CD8-positive, alpha-beta memory T cell (primary cell): ENCODE results near the gene C16orf46. TPM values are rescaled to one million over a fixed set of nuclear protein-coding genes. Genes with fewer than 3 reads are reported as not detected.

ENCODE experiments used
- CTCF ChIA-PET: fragments of 350-600 bp; sonication (Branson Sonifier 250); formaldehyde crosslinking; loops from one replicate; lab custom pipeline; 2021; ENCODE audit warnings: antibody characterized with exemption; lab: Charles Lee
- POLR2A ChIA-PET: fragments of 350-600 bp; sonication (Branson Sonifier 250); formaldehyde crosslinking; loops from one replicate; lab custom pipeline; 2021; ENCODE audit warnings: antibody characterized with exemption; lab: Charles Lee
- DNase-seq, 5 donors: peaks; one replicate each; pipeline versions ENCODE4 v3.0.0 to v3.0.0-alpha.2; 2020 to 2022; ENCODE audit warnings: mixed read lengths in 1 of 5
- H3K27ac ChIP-seq: one replicate; pipeline ENCODE4 v1.7.0; 2013; ENCODE audit warnings: low read depth, mild to moderate bottlenecking, low read length, moderate library complexity
- H3K27me3 ChIP-seq: 2 replicates; pipeline ENCODE4 v1.7.0; 2013; ENCODE audit warnings: low read length, mild to moderate bottlenecking; ENCODE audit not compliant: insufficient read depth, poor library complexity, severe bottlenecking
- H3K36me3 ChIP-seq: 2 replicates; pipeline ENCODE4 v1.7.0; 2013; ENCODE audit warnings: mild to moderate bottlenecking, low read length, moderate library complexity; ENCODE audit not compliant: insufficient read depth
- H3K4me1 ChIP-seq: 2 replicates; pipeline ENCODE4 v1.7.0; 2013; ENCODE audit warnings: mild to moderate bottlenecking, low read length, moderate library complexity; ENCODE audit not compliant: insufficient read depth
- H3K4me3 ChIP-seq: 2 replicates; pipeline ENCODE4 v1.7.0; 2013; ENCODE audit warnings: mild to moderate bottlenecking, low read length
- H3K9me3 ChIP-seq: 2 replicates; pipeline ENCODE4 v1.7.0; 2013; ENCODE audit warnings: mild to moderate bottlenecking, low read length
- H3K27ac Mint-ChIP-seq, 8 donors: one replicate each; pipeline ENCODE4 v1.8.0; 2020 to 2021; ENCODE audit warnings: mixed read lengths in 8 of 8, mild to moderate bottlenecking in 6 of 8, inconsistent platforms in 3 of 8, moderate library complexity in 3 of 8
- H3K27me3 Mint-ChIP-seq, 2 donors: one replicate each; pipeline ENCODE4 v1.8.0; 2020 to 2021; ENCODE audit warnings: mixed read lengths in 2 of 2, mild to moderate bottlenecking in 1 of 2, moderate library complexity in 1 of 2
- H3K36me3 Mint-ChIP-seq, 3 donors: one replicate each; pipeline ENCODE4 v1.8.0; 2020 to 2021; ENCODE audit warnings: mixed read lengths in 3 of 3, inconsistent platforms in 1 of 3, mild to moderate bottlenecking in 1 of 3
- H3K4me1 Mint-ChIP-seq, 3 donors: one replicate each; pipeline ENCODE4 v1.8.0; 2020 to 2021; ENCODE audit warnings: mixed read lengths in 3 of 3, inconsistent platforms in 1 of 3, mild to moderate bottlenecking in 1 of 3
- H3K4me3 Mint-ChIP-seq, 7 donors: one replicate each; pipeline ENCODE4 v1.8.0; 2020 to 2021; ENCODE audit warnings: mixed read lengths in 7 of 7, mild to moderate bottlenecking in 6 of 7, moderate library complexity in 4 of 7, inconsistent platforms in 2 of 7
- H3K9me3 Mint-ChIP-seq, 5 donors: one replicate each; pipeline ENCODE4 v1.8.0; 2020 to 2022; ENCODE audit warnings: mixed read lengths in 5 of 5, mild to moderate bottlenecking in 3 of 5, moderate library complexity in 2 of 5, inconsistent platforms in 1 of 5
- polyA plus RNA-seq: library from polyadenylated mRNA; unstranded; fragments of 300-500 nt; fragmentation: Illumina TruSeq; gene quantifications from one replicate; pipeline ENCODE4 v1.2.3, GENCODE V29; 2021
- total RNA-seq, 2 experiments: library from RNA; stranded (reverse); gene quantifications; one replicate each; pipeline ENCODE4 v1.2.3, GENCODE V29; 2021

Gene C16orf46
- total and polyA plus RNA-seq, 3 experiments from 2014 or later: 0.59 to 0.93 TPM; not detected in 1

GRCh38 chr16:81107511-81107910 lies 30.5 kb upstream of the C16orf46 start:
- peak overlapping the region in 1 of 7 donors; percentile 24 for H3K4me3 Mint-ChIP-seq
- no peak overlapping the region for H3K27ac Mint-ChIP-seq
- DNase-seq: no peak
- Histone ChIP-seq H3K4me3 (no peak overlapping the region), H3K4me1 (no peaks in the 10 kb centered on the region), H3K9me3 (no peaks in the 10 kb centered on the region), H3K27ac (no peak overlapping the region), H3K36me3 (no peaks in the 10 kb centered on the region), H3K27me3 (no peaks in the 10 kb centered on the region)
- POLR2A ChIA-PET: no interaction called here
- H3K9me3 Mint-ChIP-seq: no peaks in the 10 kb centered on the region
- no peaks in the 10 kb centered on the region for H3K36me3 Mint-ChIP-seq
- H3K27me3 Mint-ChIP-seq: peaks cover 5 to 31% of the 10 kb centered on the region in 2 donors
- CTCF ChIA-PET: no interaction called here
- H3K4me1 Mint-ChIP-seq: no peaks in the 10 kb centered on the region

GRCh38 chr16:81106826-81107503 lies 29.9 kb upstream of the C16orf46 start:
- DNase-seq: no peak
- Mint-ChIP-seq H3K36me3 (no peaks in the 10 kb centered on the region), H3K9me3 (no peaks in the 10 kb centered on the region), H3K4me3 (no peak overlapping the region), H3K4me1 (no peaks in the 10 kb centered on the region), H3K27me3 (peaks cover 2 to 31% of the 10 kb centered on the region in 2 donors), H3K27ac (peak overlapping the region in 1 of 8 donors; percentile 32)
- Histone ChIP-seq H3K27me3 (no peaks in the 10 kb centered on the region), H3K27ac (no peak overlapping the region), H3K4me1 (no peaks in the 10 kb centered on the region), H3K36me3 (no peaks in the 10 kb centered on the region), H3K4me3 (no peak overlapping the region), H3K9me3 (no peaks in the 10 kb centered on the region)
- ChIA-PET POLR2A (no interaction called here), CTCF (no interaction called here)

GRCh38 chr16:81105946-81106345 lies 28.9 kb upstream of the C16orf46 start:
- H3K27ac Mint-ChIP-seq: no peak overlapping the region
- Histone ChIP-seq H3K4me1 (no peaks in the 10 kb centered on the region), H3K27ac (no peak overlapping the region), H3K4me3 (no peak overlapping the region), H3K9me3 (no peaks in the 10 kb centered on the region), H3K36me3 (no peaks in the 10 kb centered on the region), H3K27me3 (no peaks in the 10 kb centered on the region)
- CTCF ChIA-PET: no interaction called here
- no peaks in the 10 kb centered on the region for H3K36me3 Mint-ChIP-seq
- no peak for DNase-seq
- POLR2A ChIA-PET: no interaction called here
- no peaks in the 10 kb centered on the region for H3K4me1 Mint-ChIP-seq
- no peak overlapping the region for H3K4me3 Mint-ChIP-seq
- H3K9me3 Mint-ChIP-seq: no peaks in the 10 kb centered on the region
- H3K27me3 Mint-ChIP-seq: peaks cover 2 to 26% of the 10 kb centered on the region in 2 donors

GRCh38 chr16:81101702-81102101 lies 24.7 kb upstream of the C16orf46 start:
- no peaks in the 10 kb centered on the region for H3K9me3 Mint-ChIP-seq
- no peak overlapping the region for H3K27ac Mint-ChIP-seq
- CTCF ChIA-PET: no interaction called here

GRCh38 chr16:81099958-81100357 lies 22.9 kb upstream of the C16orf46 start:
- Mint-ChIP-seq H3K27me3 (peaks cover 2 to 8% of the 10 kb centered on the region in 2 donors), H3K4me1 (peaks cover 2 to 10% (median 5%) of the 10 kb centered on the region in 3 donors), H3K36me3 (no peaks in the 10 kb centered on the region), H3K4me3 (no peak overlapping the region), H3K9me3 (no peaks in the 10 kb centered on the region), H3K27ac (no peak overlapping the region)
- no peaks in the 10 kb centered on the region for H3K27me3 ChIP-seq
- no peak for DNase-seq
- CTCF ChIA-PET: interaction anchor here (1.4 to 1.7 kb wide), 2 partner anchors 64 kb away, joined by 4 to 5 read pairs; partner anchors contain the start of gene ATMIN
- no peak overlapping the region for H3K4me3 ChIP-seq
- no peaks in the 10 kb centered on the region for H3K9me3 ChIP-seq
- POLR2A ChIA-PET: no interaction called here
- peaks cover 9% of the 10 kb centered on the region for H3K4me1 ChIP-seq
- H3K36me3 ChIP-seq: no peaks in the 10 kb centered on the region
- no peak overlapping the region for H3K27ac ChIP-seq

More at GRCh38 chr16:81101702-81102101, 24.7 kb upstream of the C16orf46 start:
- H3K4me1 ChIP-seq: peaks cover 6% of the 10 kb centered on the region
- H3K4me1 Mint-ChIP-seq: peaks cover 0 to 3% (median under 1%) of the 10 kb centered on the region in 3 donors
- H3K27me3 ChIP-seq: no peaks in the 10 kb centered on the region
- H3K27ac ChIP-seq: no peak overlapping the region
- no peaks in the 10 kb centered on the region for H3K36me3 Mint-ChIP-seq
- no peaks in the 10 kb centered on the region for H3K9me3 ChIP-seq
- peaks cover 2 to 8% of the 10 kb centered on the region in 2 donors for H3K27me3 Mint-ChIP-seq
- no peak overlapping the region for H3K4me3 Mint-ChIP-seq
- POLR2A ChIA-PET: no interaction called here
- no peak for DNase-seq
- no peak overlapping the region for H3K4me3 ChIP-seq
- H3K36me3 ChIP-seq: no peaks in the 10 kb centered on the region

- Mint-ChIP-seq H3K4me1 (peaks cover 5 to 14% (median 7%) of the 10 kb centered on the region in 3 donors), H3K9me3 (no peaks in the 10 kb centered on the region), H3K4me3 (no peak overlapping the region), H3K27me3 (no peaks in the 10 kb centered on the region), H3K27ac (no peak overlapping the region), H3K36me3 (no peaks in the 10 kb centered on the region)
- no peak overlapping the region for H3K4me3 ChIP-seq
- no peaks in the 10 kb centered on the region for H3K27me3 ChIP-seq
- no peak for DNase-seq
- H3K4me1 ChIP-seq: peaks cover 9% of the 10 kb centered on the region
- no peaks in the 10 kb centered on the region for H3K9me3 ChIP-seq
- H3K27ac ChIP-seq: peak overlapping the region; percentile 13
- no peaks in the 10 kb centered on the region for H3K36me3 ChIP-seq
- ChIA-PET CTCF (interaction anchor here (1.1 to 1.4 kb wide), 2 partner anchors 62 to 93 kb away, joined by 3 to 4 read pairs; partner anchors contain the start of gene ATMIN), POLR2A (interaction anchor here (0.6 kb wide), 1 partner anchor 708 kb away, joined by 12 read pairs; no protein-coding TSS in a partner anchor)
Measured at GRCh38 chr16:81097230-81097629, 20.2 kb upstream of the C16orf46 start.

GRCh38 chr16:81096715-81097208 lies 19.7 kb upstream of the C16orf46 start:
- Mint-ChIP-seq H3K4me1 (peaks cover 5 to 17% (median 7%) of the 10 kb centered on the region in 3 donors), H3K27me3 (no peaks in the 10 kb centered on the region), H3K4me3 (peak overlapping the region; percentile 66 to 89 (median 85)), H3K27ac (peak overlapping the region; percentile 1 to 92 (median 56)), H3K36me3 (peaks cover 0 to 2% (median 1%) of the 10 kb centered on the region in 3 donors), H3K9me3 (no peaks in the 10 kb centered on the region)
- Histone ChIP-seq H3K4me3 (peak overlapping the region; percentile 3), H3K9me3 (no peaks in the 10 kb centered on the region), H3K36me3 (no peaks in the 10 kb centered on the region), H3K27me3 (no peaks in the 10 kb centered on the region), H3K4me1 (peaks cover 9% of the 10 kb centered on the region), H3K27ac (peak overlapping the region; percentile 13)
- ChIA-PET POLR2A (interaction anchor here (0.6 kb wide), 1 partner anchor 708 kb away, joined by 12 read pairs; no protein-coding TSS in a partner anchor), CTCF (interaction anchor here (1.1 to 1.4 kb wide), 2 partner anchors 61 to 92 kb away, joined by 3 to 4 read pairs; partner anchors contain the start of gene ATMIN)
- no peak for DNase-seq
